NCI-H1092 treated with DMSO at 0.1 percent for 48 hours (cell line): ENCODE measurements around the gene PRR14L.
"Not testable (repeated sequence)": the region's sequence is repeated elsewhere in the genome, so short reads cannot be mapped to it uniquely, and the experiment has no call there.

Source experiments
- DNase-seq: peaks from one replicate; lab custom pipeline; 2025; lab: John Stamatoyannopoulos, UW

The PRR14L gene

GRCh38 chr22:31749636-31750364, at the start of gene PRR14L:
PRR14L (minus strand) TSS chr22:31750132; CDS start chr22:31738860, 11,272 bp downstream.
- DNase-seq = peak; percentile 96

- not testable (repeated sequence) for DNase-seq
Observed at GRCh38 chr22:31799358-31799757, 49.4 kb upstream of the PRR14L start.

- no peak for DNase-seq
Observed at GRCh38 chr22:31790240-31790639, 40.3 kb upstream of the PRR14L start.

GRCh38 chr22:31789803-31790202, 39.9 kb upstream of the PRR14L start:
- DNase-seq = no peak

- no peak for DNase-seq
Observed at GRCh38 chr22:31776231-31776630, 26.3 kb upstream of the PRR14L start.

GRCh38 chr22:31773416-31773815, 23.5 kb upstream of the PRR14L start:
- DNase-seq = no peak

- no peak for DNase-seq
Observed at GRCh38 chr22:31768422-31769059, 18.6 kb upstream of the PRR14L start.

- DNase-seq = no peak
Observed at GRCh38 chr22:31764785-31765184, 14.9 kb upstream of the PRR14L start.

GRCh38 chr22:31758860-31759259, 8.9 kb upstream of the PRR14L start:
- not testable (repeated sequence) for DNase-seq

GRCh38 chr22:31757265-31757664, 7.3 kb upstream of the PRR14L start:
- no peak for DNase-seq

- no peak for DNase-seq
Observed at GRCh38 chr22:31754813-31755212, 4.9 kb upstream of the PRR14L start.

- peak; percentile 94 for DNase-seq
Observed at GRCh38 chr22:31753634-31754501, 3.9 kb upstream of the PRR14L start, which contains the start of gene DEPDC5. DEPDC5 (plus strand) TSS chr22:31754019; CDS start chr22:31754922, 903 bp downstream.

GRCh38 chr22:31753005-31753633, 3.2 kb upstream of the PRR14L start:
- DNase-seq = peak; percentile 79

GRCh38 chr22:31752096-31752847, 2.3 kb upstream of the PRR14L start:
- no peak for DNase-seq

GRCh38 chr22:31750365-31751284, 693 bp upstream of the PRR14L start:
- no peak for DNase-seq

- DNase-seq = no peak
Observed at GRCh38 chr22:31748490-31748889, 1.4 kb downstream of the PRR14L start.

GRCh38 chr22:31747441-31747840, 2.5 kb downstream of the PRR14L start:
- no peak for DNase-seq

GRCh38 chr22:31743871-31744270, 6.1 kb downstream of the PRR14L start:
- no peak for DNase-seq

- DNase-seq = no peak
Observed at GRCh38 chr22:31742682-31743081, 7.2 kb downstream of the PRR14L start.

- no peak for DNase-seq
Observed at GRCh38 chr22:31742115-31742514, 7.8 kb downstream of the PRR14L start.
